Hepatocyte (in vitro differentiated cells): Measurements from ENCODE around the gene RGS3.

Experiments
- EZH2 ChIP-seq: fragments of 200-600 bp; sonication (generic); IDR thresholded peaks from 2 replicates; pipeline ENCODE4 v1.6.1; 2016; ENCODE audit warnings: antibody characterized with exemption, mild to moderate bottlenecking, borderline replicate concordance
- TF ChIP-seq, protein P1 (sequence below): fragments of 200-600 bp; sonication (generic); IDR thresholded peaks from 2 replicates; pipeline ENCODE4 v1.5.1; 2016; ENCODE audit warnings: antibody characterized with exemption, mild to moderate bottlenecking; ENCODE audit not compliant: poor library complexity

DNA sequence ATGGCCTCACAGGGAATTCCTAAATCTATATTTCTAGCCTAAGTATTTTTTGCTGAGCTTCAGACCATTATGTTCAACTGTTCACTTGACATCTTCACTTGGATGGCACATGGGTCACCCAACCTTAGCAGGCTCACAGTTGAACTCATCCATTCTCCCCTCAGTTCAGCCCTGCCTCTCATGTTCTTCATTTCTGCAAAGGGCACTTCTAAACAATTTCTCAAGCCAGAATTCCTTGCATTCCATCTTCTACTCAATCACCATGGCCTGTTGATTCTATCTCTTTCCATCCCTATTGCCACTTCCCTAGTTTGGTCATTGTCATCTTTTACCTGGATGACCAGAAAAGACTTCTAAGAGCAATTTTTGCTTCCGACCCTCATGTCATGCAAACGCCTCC lies 7.3 kb upstream of the RGS3 start:
- TF ChIP-seq, protein P1, sequence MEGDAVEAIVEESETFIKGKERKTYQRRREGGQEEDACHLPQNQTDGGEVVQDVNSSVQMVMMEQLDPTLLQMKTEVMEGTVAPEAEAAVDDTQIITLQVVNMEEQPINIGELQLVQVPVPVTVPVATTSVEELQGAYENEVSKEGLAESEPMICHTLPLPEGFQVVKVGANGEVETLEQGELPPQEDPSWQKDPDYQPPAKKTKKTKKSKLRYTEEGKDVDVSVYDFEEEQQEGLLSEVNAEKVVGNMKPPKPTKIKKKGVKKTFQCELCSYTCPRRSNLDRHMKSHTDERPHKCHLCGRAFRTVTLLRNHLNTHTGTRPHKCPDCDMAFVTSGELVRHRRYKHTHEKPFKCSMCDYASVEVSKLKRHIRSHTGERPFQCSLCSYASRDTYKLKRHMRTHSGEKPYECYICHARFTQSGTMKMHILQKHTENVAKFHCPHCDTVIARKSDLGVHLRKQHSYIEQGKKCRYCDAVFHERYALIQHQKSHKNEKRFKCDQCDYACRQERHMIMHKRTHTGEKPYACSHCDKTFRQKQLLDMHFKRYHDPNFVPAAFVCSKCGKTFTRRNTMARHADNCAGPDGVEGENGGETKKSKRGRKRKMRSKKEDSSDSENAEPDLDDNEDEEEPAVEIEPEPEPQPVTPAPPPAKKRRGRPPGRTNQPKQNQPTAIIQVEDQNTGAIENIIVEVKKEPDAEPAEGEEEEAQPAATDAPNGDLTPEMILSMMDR: no peak
- TF ChIP-seq EZH2: no peak
